Effector CD8-positive, alpha-beta T cell (primary cell): ENCODE measurements around the gene TMEM266.

Experiments
- DNase-seq: peaks from one replicate; lab custom pipeline; 2025; lab: John Stamatoyannopoulos, UW

The TMEM266 gene

GRCh38 chr15:76181705-76182107 is 121.9 kb downstream of the TMEM266 start:
- DNase-seq = no peak

DNA sequence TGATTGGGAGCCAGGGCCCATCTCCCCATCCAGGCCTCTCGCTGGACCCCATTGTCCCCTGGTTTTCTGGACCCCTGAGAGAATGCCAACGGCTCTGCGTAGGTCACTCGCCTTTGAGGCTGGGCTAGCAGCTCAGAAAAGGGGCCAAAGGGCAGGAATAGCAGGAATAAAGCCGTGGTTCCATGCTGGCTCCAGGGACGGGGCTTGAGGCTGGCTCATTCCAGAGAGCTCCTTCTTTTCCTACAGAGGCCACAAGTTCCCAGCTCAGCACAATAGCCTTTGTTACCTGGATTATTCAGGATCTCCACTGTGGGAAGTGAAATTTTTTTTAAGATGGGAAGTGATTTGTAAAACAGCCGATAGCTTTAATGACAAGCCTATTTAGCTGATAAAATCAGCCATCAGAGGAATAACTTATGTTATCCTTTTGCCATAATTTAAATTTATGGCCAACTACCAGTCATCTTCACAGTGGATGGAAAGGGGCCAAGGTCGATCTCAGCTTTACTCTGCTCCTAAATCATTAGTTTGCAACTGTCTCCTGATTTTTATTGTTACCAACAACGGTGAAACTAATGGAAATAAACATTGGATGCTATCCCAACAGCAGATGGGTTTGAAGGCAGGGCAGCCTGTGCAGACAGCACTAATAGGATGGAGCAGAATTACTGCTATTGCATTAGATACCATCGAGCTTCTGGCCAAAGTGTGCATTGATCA is 124.3 kb downstream of the TMEM266 start:
- no peak for DNase-seq

GRCh38 chr15:76184650-76185035 is 124.9 kb downstream of the TMEM266 start:
- no peak for DNase-seq

GRCh38 chr15:76185716-76186115 is 125.9 kb downstream of the TMEM266 start:
- no peak for DNase-seq

- no peak for DNase-seq
These were observed 127.4 kb downstream of the TMEM266 start for GRCh38 chr15:76187163-76187562.

DNA sequence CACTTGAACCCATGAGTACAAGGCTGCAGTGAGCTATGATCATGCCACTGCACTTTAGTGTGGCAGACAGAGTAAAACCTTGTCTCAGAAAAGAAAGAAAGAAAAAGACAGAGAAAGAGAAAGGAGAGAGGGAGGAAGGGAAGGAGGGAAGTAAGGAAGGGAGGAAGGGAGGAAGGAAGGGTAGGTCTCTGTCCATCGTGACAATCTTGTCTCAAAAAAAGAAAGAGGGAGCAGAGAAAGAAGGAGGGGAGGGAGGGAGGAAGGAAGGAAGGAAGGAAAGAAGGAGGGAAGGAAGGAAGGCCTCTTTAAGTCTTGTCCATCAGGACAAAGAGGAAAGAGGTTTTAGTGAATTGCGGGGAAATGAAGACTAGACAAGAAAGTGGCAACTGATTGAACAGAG is 129.3 kb downstream of the TMEM266 start:
- no peak for DNase-seq

DNA sequence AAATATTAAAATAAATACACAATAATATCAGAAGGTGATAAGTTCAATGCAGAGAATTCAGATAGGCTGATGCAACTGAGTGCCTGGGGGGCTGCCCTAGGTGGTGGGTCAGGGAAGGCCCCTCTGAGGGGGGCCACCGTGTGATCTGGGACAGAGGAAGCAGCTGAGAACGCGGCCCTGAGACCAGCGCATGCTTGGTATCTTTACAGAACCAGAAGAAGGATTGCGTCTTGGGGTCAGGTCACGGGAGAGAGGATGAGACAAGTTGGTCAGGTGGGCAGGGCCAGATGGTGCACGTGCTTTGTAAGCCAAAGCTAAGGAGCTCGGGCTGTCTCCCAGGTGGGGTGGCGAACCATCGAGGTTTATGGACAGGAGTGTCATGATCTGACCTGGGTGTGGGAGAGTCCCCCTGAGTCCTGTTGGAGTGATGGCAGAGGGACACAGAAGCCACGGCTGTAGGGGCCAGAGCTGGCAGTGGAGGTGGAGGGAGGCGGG is 130.3 kb downstream of the TMEM266 start:
- DNase-seq = no peak

DNA sequence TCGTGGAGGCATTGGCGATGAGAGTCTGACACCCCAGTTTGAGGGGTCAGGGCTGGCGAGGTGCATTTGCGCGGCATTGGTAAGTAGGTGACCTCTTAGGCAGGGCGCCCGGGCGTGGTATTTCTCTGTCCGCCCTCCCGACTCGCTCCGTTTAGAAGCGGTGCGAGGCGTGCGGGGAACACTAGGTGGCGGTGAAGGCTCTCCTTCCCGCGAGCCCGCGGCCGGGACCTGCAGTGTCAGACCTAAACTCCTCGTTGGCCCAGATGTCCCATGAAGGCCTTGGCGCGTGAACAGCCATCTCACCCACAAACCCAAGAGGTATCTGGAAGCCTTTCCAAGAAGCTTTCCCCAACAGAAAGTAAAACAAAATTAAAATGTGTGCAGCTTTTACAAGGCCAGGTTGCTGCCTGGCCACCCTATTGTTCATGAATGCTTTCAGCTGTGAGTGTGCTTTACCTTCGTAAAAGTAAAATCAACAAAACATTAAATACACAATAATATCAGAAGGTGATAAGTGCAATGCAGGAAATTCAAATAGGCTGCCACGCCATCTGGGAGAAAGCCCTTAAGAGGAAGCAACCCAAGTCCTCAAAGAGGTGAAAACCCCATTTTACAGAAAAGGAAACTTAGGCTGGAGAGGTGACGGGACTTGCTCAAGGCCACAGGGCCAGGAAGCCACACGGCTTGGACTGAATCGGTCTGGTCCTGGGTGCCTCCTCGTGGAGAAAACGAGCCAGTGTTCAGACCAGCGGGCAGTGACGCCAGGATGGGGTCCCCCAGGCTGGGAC is 131.2 kb downstream of the TMEM266 start:
- peak; percentile 20 for DNase-seq

DNA sequence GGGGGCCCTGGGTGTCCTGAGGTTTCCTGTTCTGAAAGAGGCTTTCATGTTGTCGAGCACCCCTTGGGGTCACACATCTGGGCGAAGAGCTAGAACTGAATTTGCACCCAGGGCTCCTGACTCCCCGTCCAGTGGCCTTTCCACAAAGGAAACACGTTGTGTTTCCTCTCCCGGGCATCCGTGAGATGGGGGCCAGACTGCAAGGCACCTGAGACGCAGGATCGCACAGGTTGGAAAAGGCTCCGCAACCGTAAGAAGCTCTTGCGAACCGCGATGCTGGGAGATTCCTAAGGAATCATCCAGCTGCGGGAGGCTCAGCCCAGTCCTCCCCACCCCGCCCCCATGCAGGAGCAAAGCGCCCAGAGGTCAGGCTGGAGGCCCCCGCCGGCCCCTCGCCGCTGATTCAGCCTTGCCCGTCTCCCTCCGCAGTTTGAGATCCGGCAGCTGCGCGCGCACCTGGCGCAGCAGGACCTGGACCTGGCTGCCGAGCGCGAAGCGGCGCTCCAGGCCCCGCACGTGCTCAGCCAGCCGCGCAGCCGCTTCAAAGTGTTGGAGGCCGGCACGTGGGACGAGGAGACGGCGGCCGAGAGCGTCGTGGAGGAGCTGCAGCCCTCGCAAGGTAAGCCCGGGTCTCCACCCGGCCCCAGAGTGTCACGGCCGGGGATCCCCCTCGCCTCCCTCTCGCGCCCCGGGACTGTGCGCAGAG is 131.9 kb downstream of the TMEM266 start:
- DNase-seq = no peak

DNA sequence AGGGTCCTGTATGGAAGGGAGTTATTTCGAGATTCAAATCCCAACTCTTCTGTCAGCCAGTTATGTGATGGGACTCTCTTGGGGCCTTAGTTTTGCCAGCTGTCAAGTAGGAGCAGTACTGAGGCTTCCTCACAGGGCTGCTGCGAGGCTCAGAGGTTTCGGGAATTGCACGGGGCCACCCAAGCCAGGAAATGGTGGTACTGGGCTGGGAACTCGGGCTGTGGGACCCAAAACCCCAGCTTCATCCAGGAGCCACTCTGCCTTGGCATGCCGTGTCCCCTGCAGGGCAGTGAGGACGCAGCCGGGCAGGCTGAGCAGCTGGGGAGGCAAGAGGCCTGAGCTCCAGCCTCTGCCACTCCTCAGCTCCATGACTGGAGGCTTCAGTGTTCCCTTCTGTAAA is 132.9 kb downstream of the TMEM266 start:
- DNase-seq = no peak

GRCh38 chr15:76193934-76194333 is 134.1 kb downstream of the TMEM266 start:
- no peak for DNase-seq

- DNase-seq = no peak
These were observed 135.9 kb downstream of the TMEM266 start for GRCh38 chr15:76195506-76196268.

GRCh38 chr15:76196269-76197231 is 136.8 kb downstream of the TMEM266 start:
- no peak for DNase-seq

DNA sequence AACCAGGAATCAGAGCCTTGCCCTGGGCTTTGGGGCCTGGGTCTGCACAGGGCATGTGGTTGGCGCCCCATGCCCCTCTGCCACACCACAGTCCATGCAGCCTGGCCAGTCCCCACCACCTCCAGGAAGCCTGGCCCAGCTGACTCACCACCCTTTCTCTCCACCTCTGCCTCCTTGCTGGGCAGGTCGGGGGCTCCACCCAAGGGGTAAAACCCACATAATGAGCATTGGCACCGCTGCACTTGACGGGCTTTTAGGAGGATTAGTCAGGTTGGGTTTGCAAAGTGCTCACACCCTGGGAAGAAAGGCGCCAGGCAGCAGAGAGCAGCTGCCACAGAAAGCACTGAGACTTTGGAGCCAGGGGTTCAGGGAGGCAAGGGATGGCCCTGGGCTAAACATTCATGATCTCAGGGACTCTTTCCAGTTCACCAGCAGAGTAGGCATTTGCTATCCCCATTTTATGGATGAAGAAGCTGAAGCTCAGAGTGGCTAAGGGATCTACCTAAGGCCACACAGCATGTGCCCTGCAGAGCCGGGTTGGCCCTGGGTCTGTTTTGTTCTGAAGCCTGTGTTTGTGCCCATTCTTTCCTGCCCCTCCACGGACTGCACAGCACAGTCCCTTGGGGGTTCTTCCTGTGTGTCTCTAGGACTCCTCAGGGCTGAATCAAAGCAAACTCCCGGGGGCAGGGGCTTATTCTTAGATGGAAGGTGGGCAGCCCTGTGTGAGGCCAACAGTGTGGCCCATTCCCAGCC is 138.1 kb downstream of the TMEM266 start:
- no peak for DNase-seq

DNA sequence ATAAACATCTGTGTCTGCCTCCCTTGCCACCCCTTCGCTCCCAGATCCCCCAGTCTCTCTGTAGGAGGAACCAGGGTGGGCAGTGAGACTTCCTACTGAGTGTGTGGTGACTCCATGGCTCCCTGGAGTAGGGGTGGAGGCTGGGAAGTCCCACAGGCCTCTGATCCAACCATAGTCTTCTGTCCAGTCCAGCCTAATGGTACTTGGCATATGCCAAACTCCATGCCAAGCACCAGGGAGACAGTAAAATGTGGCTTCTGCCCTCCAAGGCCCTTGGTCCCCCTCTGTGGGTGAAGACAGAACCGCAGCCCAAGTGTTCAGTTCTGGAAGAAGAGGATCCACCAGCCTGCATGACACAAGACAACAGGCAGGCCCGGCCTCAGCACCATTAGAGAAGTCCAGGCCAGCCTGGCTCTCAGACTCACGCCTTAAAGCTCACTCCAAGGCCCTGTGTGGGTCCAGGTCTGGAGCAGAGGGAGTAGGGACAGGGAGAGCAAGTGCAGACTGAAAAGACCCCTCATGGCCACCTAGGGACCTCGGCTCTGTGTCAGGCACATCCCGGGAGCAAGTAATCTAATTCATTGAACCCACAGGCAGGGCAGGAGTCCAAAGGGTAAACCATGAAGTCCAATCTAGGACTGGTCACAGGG is 138.8 kb downstream of the TMEM266 start:
- no peak for DNase-seq

GRCh38 chr15:76199106-76200082 is 139.6 kb downstream of the TMEM266 start:
- DNase-seq = no peak

GRCh38 chr15:76200083-76200465 is 140.3 kb downstream of the TMEM266 start:
- DNase-seq = no peak

GRCh38 chr15:76200641-76201105 is 140.9 kb downstream of the TMEM266 start:
- no peak for DNase-seq
